ENCODE measurements around the gene PARD3.

PARD3 gene

GRCh38 chr10:34609287-34609940 lies 205.7 kb downstream of the PARD3 start:
- H3K4me2 ChIP-seq (ENCODE audit: insufficient read depth, low read length): no peak overlapping the region
- H3K4me1 ChIP-seq (ENCODE audit: insufficient read depth, low read length): no peaks in the 10 kb centered on the region
- no peaks in the 10 kb centered on the region for H3K9me3 ChIP-seq (ENCODE audit: insufficient read depth, low read length, severe bottlenecking)
- peaks cover 18% of the 10 kb centered on the region for H4K20me1 ChIP-seq (ENCODE audit: insufficient read depth, low read length)
- H3K27ac ChIP-seq (ENCODE audit: low read length): no peak overlapping the region
- no peak overlapping the region for H3K9ac ChIP-seq (ENCODE audit: low read depth, low read length)
- H3K27me3 ChIP-seq (ENCODE audit: insufficient read depth, low read length, poor library complexity): no peaks in the 10 kb centered on the region
- H3K79me2 ChIP-seq (ENCODE audit: insufficient read depth, low read length): peaks cover 39% of the 10 kb centered on the region
- H3K4me3 ChIP-seq (ENCODE audit: low read depth in 1 of 2, low read length in 2 of 2): no peak overlapping the region
- no peak for TF ChIP-seq CTCF (IDR thresholded peaks at IDR 0.05; ENCODE audit: borderline replicate concordance, extremely low read depth, low read length, poor library complexity, severe bottlenecking)
- TF ChIP-seq EZH2 (IDR thresholded peaks at IDR 0.05; ENCODE audit: borderline replicate concordance, low read depth, low read length, severe bottlenecking): no peak
- H3K36me3 ChIP-seq (ENCODE audit: insufficient read depth, low read length): no peaks in the 10 kb centered on the region
- no peak overlapping the region for H2AFZ ChIP-seq (ENCODE audit: low read depth, low read length)
- DNase-seq: no peak
- ATAC-seq (ENCODE audit: insufficient read depth, low read depth): no peak; the same call in 2 of the 3 replicates

- DNase-seq: no peak
- Histone ChIP-seq H3K27me3 (ENCODE audit: insufficient read depth, low read length, poor library complexity) (no peaks in the 10 kb centered on the region), H3K27ac (ENCODE audit: low read length) (no peak overlapping the region)
These were observed 207.2 kb downstream of the PARD3 start for GRCh38 chr10:34607894-34608293.

GRCh38 chr10:34606890-34607289 lies 208.2 kb downstream of the PARD3 start:
- DNase-seq (no peak), ATAC-seq (ENCODE audit: insufficient read depth, low read depth) (no peak)
- H3K36me3 ChIP-seq (ENCODE audit: insufficient read depth, low read length): no peaks in the 10 kb centered on the region
- peaks cover 25% of the 10 kb centered on the region for H4K20me1 ChIP-seq (ENCODE audit: insufficient read depth, low read length)
- H3K4me1 ChIP-seq (ENCODE audit: insufficient read depth, low read length): no peaks in the 10 kb centered on the region
- no peak overlapping the region for H2AFZ ChIP-seq (ENCODE audit: low read depth, low read length)
- TF ChIP-seq CTCF (IDR thresholded peaks at IDR 0.05; ENCODE audit: borderline replicate concordance, extremely low read depth, low read length, poor library complexity, severe bottlenecking): no peak
- no peak for TF ChIP-seq EZH2 (IDR thresholded peaks at IDR 0.05; ENCODE audit: borderline replicate concordance, low read depth, low read length, severe bottlenecking)
- H3K9me3 ChIP-seq (ENCODE audit: insufficient read depth, low read length, severe bottlenecking): no peaks in the 10 kb centered on the region
- no peak overlapping the region for H3K27ac ChIP-seq (ENCODE audit: low read length)
- no peak overlapping the region for H3K4me2 ChIP-seq (ENCODE audit: insufficient read depth, low read length)
- H3K4me3 ChIP-seq (ENCODE audit: low read depth in 1 of 2, low read length in 2 of 2): no peak overlapping the region
- no peak overlapping the region for H3K9ac ChIP-seq (ENCODE audit: low read depth, low read length)
- peaks cover 36% of the 10 kb centered on the region for H3K79me2 ChIP-seq (ENCODE audit: insufficient read depth, low read length)
- H3K27me3 ChIP-seq (ENCODE audit: insufficient read depth, low read length, poor library complexity): no peaks in the 10 kb centered on the region

More at GRCh38 chr10:34607894-34608293, 207.2 kb downstream of the PARD3 start:
- H3K79me2 ChIP-seq (ENCODE audit: insufficient read depth, low read length): peaks cover 40% of the 10 kb centered on the region
- H3K4me3 ChIP-seq (ENCODE audit: low read depth in 1 of 2, low read length in 2 of 2): no peak overlapping the region
- no peaks in the 10 kb centered on the region for H3K9me3 ChIP-seq (ENCODE audit: insufficient read depth, low read length, severe bottlenecking)
- no peak for TF ChIP-seq CTCF (IDR thresholded peaks at IDR 0.05; ENCODE audit: borderline replicate concordance, extremely low read depth, low read length, poor library complexity, severe bottlenecking)
- no peak for ATAC-seq (ENCODE audit: insufficient read depth, low read depth)
- H3K4me1 ChIP-seq (ENCODE audit: insufficient read depth, low read length): no peaks in the 10 kb centered on the region
- H2AFZ ChIP-seq (ENCODE audit: low read depth, low read length): no peak overlapping the region
- H4K20me1 ChIP-seq (ENCODE audit: insufficient read depth, low read length): peaks cover 24% of the 10 kb centered on the region
- H3K9ac ChIP-seq (ENCODE audit: low read depth, low read length): no peak overlapping the region
- no peaks in the 10 kb centered on the region for H3K36me3 ChIP-seq (ENCODE audit: insufficient read depth, low read length)
- no peak overlapping the region for H3K4me2 ChIP-seq (ENCODE audit: insufficient read depth, low read length)
